Hepatic stellate cell (primary cell): ENCODE data around the gene HSD17B11.
A peak's percentile ranks its signal among the peaks of the same experiment; 100 is the strongest.
"Not testable (repeated sequence)": the region's sequence is repeated elsewhere in the genome, so short reads cannot be mapped to it uniquely, and the experiment has no call there.

Source experiments
- DNase-seq: peaks from one replicate; pipeline ENCODE4 v3.0.0; 2011; ENCODE audit warnings: low spot score

HSD17B11 gene, protein sequence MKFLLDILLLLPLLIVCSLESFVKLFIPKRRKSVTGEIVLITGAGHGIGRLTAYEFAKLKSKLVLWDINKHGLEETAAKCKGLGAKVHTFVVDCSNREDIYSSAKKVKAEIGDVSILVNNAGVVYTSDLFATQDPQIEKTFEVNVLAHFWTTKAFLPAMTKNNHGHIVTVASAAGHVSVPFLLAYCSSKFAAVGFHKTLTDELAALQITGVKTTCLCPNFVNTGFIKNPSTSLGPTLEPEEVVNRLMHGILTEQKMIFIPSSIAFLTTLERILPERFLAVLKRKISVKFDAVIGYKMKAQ

DNA sequence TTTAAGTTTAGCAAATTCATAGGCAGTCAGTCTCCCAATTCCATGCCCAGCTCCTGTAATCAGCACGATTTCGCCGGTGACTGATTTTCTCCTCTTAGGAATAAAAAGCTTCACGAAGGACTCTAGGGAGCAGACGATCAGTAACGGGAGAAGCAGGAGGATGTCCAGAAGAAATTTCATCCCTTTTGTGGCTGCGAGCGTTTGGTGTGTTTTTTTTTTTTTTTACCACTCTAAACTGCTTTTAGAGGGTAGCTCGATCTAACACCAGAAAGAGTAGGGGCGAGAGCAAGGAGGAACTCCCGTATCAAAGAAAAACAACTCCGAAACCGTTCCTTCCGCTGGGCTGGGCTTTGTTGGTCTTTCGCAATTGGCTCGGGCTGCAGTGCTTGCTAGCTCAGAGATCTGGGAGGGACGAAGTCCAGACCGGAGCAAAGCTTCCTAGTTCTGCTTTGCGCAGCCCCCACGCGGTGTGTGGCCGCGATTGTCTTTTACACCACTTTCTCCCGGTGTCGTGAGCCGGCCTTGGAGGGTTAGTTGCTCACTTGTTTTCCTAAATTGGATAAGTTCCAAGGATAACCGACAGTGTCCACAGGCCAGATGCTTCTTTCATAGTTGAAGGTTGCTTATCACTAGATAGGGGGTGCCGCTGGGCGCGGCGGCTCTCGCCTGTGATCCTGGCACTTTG is at the start of gene HSD17B11:
TSS of gene HSD17B11 (minus strand) at position 298 of the 685 bp plus-strand sequence. CDS start at position 180, 118 bp downstream.
- peak; percentile 94 for DNase-seq

DNA sequence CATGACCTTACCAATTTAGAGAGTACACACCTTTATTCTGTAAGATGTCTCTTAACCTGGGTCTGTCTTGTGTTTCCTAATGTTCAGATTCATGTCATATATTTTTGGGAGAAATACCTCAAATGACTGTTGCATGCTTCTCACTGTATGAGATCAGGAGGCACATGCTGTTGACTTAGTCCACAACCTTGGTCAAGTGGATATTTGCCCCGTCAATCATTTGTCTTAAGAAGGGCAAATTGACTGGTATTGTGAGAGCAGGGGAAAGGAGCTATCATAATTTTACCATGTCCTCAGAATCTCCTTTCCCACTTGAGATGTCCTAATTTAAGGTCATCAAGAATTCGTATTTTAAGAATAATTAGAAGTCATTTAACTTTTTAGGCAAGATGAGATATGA is 42.4 kb upstream of the HSD17B11 start:
- no peak for DNase-seq

DNA sequence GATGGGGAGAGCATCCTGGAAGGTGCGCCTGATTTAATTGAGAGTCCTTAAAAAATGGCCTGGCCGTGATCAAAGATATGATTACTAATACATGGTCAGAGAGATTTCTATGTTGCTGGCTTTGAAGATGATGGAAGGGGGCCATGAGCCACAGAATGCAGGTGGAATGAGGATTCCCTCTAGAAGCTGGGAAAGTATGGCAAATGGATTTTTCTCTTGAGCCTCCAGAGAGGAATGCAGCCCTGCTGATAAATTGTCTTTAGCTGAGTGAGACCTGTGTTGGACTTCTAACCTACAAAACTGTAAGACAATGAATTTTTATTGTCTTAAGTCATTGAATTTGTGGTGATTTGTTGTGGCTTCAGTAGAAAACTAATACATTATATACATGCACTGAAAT is 39.0 kb upstream of the HSD17B11 start:
- DNase-seq: no peak

DNA sequence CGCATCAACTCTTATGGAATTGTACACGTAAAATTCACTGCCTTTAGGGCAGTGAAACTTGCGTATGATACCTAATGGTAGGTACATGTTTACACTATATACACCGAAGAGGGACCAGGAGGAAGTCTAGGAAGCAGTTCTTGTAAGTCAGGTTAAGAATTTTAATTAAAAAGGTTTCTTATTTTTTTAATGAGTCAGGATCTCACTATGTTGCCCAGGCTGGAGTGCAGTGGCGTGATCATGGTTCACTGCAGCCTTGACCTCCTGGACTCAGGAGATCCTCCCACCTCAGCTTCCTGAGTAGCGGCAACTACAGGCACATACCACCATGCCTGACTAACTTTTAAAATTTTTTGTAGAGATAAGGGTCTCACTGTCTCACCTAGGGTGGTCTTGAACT is 38.0 kb upstream of the HSD17B11 start:
- no peak for DNase-seq

DNA sequence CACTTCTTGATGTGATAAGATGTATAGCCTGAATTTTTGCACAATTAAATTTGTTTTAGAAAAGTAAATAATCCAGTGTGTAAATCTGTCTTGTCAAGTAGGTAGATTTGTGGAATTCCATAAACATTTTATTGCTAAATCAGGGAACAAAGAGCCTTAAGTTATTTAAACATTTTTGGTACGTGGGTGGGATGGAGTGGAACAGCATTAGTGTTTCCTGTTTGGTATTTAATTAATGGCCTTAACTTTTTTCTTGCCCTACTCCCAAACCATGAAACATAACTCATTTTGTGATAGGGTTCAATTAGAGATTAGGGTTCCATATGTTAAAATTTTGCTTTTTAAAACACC is 36.5 kb upstream of the HSD17B11 start:
- no peak for DNase-seq

DNA sequence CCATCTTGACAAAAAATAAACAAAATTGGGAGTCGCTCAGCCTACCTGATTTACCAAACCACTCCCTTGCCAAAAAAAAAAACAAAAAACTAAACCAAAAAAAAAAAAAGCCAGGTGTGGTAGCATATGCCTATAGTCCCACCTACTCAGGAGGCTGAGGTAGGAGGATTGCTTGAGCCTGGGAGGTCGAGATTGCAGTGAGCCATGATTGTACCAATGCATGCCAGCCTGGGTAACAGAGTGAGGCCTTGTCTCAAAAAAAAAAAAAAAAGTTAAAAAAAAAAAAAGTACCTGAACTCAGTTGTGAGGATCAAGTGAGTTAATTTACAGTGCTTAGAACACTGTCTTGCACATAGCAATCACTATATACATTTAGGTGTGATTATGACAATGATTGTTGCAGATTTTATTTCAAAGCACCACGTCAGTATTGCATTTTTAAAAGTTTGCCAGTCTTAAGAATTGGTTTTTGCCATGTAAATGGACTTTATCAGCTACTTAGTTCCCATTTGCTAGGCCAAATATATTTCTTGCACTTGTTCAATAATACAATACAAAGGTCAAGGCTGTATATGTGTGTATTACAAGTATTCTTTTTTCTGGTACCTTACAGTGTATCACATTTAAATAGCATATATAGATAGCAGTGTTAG is 36.0 kb upstream of the HSD17B11 start:
- no peak for DNase-seq

DNA sequence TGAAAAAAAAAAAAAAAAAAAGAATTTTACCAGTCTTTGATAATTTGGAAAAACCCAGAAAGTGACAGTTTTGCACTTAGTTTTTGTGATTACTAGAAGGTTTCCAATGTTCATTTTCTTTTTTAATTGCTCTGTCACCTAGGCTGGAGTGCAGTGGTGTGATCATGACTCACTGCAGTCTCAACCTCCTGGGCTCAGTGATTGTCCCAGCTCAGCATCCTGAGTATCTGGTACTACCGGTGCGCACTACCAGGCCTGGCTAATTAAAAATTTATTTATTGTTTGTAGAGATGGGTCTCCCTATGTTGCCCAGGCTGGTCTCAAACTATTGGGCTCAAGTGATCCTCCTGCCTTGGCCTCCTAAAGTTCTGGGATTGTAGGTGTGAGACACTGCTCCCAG is 34.7 kb upstream of the HSD17B11 start:
- no peak for DNase-seq

DNA sequence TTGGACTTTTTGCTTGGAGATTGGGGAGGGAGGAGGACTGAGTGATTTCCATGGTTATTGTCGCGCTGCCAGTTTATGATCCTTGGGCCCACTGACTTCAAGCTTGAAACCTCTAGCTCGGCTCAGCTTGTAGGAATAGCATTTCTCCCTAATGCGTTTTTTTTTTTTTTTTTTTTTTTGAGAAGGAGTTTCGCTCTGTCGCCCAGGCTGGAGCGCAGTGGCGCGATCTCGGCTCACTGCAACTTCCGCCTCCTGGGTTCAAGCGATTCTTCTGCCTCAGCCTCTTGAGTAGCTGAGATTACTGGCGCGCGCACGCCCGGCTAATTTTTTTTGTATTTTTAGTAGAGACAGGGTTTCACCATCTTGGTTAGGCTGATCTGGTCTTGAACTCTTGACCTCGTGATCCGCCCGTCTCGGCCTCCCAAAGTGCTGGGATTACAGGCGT is 33.1 kb upstream of the HSD17B11 start:
- DNase-seq: not testable (repeated sequence)

DNA sequence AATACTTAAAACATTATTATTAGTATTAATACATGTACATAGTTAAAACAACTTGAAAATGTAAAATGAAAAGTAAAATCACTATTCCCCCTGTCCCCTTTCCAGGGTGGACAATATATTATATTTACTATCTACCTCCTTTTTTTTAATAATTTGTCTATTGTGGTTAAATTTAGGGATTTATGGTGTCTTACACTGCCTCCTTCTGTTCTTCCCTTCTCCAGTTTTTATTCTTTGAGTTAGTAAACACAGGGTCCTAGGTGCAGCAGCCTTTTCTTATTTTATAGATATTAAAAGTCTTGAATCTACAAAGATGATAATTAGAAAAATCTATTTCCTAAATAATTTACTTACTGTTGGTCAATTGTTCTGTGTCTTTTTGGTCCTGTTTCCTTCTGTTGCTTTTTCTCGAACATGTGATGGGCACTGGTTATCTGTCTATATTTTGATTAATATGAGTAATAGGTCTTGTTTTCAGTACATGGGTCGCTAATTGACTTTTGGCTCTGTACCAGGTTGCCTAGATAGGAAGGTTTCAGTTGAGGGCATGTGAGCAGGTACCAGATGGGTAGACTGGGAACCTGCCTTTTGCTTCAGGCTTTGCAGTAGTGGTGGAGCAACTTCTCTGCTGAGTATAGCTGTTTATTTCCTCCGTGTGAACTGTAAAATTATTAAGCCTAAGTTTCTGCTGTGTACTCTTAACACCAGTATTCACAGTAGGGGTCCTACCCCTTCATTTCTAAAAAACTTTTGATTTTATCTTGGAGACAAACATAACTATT is 32.5 kb upstream of the HSD17B11 start:
- no peak for DNase-seq

DNA sequence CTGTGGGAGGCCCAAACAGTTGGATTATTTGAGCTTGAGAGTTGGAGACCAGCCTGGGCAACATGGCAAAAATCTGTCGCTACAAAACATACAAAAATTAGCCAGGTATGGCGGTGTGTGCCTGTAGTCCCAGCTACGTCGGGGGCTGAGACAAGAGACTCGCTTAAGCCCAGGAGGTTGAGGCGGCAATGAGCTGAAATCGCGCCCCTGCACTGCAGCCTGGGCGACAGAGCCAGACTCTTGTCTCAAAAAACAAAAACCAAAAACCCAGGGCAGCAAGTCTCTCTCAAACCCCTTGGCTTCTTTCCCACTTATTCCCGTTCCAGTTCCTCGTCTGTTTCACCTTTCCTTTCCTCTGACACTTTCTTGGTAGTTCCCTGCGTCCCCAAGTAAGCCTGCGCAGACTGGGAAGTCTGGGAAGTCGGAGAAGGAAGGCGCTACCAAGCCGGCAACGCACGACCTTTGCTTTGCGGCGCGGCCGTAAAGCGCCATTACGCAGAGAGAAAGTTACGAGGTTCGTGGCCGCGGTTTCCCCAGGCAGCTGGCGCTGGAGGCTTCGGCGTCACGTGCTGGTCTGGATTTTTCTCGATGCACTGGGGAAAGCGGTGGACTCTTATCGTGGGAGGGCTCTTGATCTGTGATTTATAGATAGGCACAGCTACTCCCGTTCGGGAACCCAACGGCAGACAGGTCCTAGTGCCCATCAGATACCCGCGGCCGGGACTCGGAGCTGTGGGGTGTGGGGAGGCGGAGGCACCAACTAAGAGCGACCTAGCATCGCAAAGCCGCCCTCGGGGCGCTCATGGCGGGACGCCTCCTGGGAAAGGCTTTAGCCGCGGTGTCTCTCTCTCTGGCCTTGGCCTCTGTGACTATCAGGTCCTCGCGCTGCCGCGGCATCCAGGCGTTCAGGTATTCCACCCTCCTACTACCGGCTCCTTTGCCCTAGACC is 31.4 kb upstream of the HSD17B11 start, which contains the start of gene NUDT9:
TSS of gene NUDT9 (plus strand) at position 470 of the 949 bp plus-strand sequence. CDS start at position 803, 333 bp downstream.
- peak; percentile 84 for DNase-seq

DNA sequence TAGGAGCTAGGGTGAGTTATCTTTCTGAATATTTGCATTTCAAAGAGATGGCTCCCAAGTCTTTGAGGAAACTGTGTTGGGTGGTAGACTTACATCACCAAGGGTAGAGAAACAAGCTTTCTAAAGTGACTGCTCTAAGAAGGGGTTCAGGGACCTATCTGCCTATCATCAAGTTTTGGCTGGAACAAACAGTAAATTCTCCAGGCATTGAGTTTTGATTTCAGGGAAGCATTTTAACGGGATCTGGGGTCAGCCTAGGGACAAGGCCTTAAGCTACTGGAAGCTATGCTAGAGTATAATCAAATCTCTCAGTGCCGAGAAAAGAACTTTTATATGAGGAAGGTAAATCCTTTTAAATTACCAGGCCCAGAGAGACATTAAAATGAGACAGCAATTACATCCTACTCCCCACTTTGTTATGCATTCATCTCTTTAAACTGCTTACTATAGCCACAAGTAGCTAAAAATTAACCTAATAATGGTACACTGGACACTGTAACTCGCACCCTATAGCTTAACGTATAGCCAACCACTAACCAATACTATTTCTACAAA is 29.4 kb upstream of the HSD17B11 start:
- no peak for DNase-seq

DNA sequence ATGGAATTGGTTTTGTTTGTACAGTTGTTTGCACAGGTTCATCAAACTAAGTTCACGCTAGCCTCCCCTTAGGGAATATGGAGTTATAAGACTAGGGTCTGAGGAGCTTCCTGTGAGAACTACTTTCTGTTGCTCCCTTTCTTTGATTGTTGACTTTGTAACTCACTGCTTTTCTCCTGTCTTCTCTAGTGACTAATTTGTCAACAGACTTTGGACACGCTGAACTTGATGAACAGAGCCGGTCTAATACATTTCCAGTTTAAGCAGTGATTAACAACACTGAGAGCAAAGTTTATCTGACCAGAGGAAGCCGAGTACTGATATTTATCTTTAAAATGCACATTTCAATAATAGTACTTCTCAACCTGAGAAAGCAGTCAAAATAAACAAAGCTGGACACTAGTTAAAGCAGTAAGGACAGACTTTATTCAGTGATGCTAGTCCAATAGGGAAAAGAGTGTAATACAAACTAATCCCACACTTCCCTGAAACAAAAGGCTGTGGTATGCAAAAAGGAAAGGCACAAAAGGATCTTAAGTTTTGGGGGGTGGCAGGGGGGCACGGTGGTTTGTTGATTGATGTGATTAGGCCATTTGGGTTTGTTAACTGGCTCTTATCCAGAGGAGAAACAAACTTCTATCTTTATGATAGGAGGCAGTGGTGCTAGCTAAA is 28.7 kb upstream of the HSD17B11 start:
- DNase-seq: no peak

DNA sequence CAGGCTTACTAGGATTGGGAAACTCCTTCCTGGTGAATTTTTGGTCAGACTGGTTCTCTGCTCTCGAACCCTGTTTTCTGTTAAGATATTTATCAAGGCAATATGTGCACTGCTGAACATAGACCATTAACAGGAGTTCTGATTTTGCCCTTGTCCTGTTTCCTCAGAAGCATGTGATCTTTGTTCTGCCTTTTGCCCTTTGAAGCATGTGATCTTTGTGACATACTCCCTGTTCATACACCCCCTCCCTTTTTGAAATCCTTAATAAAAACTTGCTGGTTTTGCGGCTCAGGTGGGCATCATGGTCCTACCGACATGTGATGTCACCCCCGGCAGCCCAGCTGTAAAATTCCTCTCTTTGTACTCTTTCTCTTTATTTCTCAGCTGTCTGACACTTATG is 27.4 kb upstream of the HSD17B11 start:
- DNase-seq: not testable (repeated sequence)

DNA sequence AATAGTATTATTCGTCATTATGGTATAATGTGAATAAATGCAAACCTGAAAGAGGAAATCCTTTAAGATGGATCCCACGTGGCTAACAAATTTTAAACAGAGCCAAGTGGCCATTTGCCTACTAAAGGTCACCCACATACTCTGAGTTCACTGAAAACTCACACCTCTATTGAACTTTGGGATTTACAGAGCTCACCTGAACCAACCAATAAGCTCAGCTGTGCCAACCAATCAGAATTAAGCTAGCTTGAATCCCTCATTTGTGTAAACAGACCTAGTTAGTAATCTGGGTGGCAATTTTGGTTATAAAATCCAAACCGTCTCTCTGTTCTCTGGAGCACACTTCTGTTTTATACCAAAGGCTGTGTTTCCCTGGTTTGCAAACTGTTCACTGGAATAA is 26.0 kb upstream of the HSD17B11 start:
- DNase-seq: no peak

DNA sequence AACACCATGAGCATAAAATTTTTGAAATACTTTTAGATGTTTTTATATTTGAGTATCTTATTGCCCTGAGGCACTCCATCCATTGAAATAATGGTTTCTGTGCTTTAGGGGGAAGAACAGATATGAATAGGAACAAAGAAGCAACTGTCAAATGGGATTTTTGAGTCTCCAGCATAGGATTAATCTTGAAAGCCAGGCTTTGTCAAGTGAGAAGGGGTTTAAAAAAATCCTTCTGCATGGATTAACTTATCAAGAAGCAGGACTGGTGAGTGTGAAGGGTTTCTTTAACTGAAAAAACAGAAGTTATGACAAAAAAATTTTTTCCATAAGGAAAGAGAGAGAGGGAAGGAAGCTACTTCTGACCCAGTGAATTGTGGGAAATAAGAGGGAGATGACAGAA is 23.8 kb upstream of the HSD17B11 start:
- no peak for DNase-seq

DNA sequence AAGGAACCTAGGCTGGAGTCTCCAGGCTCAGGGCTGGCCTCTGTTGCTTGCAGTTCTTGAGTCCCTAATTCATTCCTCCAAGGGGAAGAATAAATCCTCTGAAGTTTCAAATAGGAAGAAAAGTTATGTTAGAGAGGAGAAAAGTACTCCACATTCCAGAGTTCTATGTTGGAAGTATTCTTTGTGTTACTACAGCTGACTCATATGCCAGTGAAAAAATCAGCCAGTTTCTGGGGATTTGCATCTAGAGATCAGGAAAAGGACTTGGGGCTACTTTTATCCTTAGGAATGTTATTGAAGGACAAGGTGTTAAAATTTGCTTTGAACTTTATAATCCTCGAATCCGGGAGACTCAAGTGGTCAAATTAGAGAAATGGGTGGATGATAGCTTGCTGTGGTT is 19.7 kb upstream of the HSD17B11 start:
- no peak for DNase-seq

DNA sequence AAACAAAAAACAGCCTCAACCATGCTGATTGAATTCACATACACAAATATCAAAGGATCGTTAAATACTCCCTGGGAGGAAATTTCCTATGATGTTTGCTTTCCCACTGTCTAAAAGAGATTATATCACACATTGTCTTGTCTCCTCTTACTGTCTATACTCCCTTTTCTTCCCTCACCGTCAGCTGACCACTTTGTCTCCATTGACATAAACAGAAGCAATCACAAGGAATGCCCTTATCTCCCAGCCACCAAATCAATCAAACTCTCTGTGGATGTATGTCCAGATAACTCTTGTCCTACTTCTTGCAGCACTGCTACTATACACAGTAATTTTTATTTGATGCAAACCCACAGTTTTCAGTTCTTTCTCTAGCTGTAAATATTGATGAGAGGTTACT is 19.2 kb upstream of the HSD17B11 start:
- no peak for DNase-seq

DNA sequence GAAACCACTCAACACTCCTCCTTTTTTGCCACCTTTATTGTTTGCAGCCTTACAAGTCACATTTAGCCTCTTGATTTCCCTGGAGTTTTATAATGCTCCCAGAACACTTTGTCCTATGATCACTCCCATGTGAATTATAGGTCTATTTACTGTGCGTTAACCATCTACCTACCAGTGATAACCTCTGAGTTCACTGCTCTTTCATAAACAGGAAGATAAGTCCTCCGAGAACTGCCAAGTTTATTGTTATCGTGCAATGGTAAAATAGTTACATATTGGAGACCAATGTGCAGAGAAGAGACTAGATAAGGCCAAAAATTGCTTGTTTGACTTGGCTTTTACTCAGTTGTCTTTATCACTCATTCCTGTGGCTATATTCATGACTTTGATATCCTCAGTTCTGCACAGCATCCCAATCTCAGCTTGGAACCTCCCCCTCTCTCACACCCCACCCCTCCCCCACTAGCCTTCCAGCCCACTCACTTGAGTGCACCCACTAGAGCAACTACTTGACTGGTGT is 18.5 kb upstream of the HSD17B11 start:
- no peak for DNase-seq

DNA sequence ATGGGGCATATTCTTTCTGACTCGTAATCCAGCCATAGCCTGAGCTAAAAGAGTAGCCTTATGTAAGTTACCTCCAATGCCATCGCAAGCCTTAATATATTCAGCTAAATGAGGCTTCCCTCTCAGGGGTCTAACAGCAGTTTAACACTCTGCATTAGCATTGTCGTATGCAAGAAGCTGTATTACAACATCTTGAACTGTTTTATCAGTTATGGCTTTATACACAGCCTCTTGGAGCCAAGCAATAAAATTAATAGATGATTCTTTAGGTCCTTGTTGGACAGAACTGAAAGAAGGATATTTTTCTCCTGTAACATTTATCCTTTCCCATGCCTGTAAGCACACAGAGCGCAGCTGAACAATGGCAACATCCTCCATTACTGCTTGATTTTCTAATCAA is 15.9 kb upstream of the HSD17B11 start:
- DNase-seq: not testable (repeated sequence)

DNA sequence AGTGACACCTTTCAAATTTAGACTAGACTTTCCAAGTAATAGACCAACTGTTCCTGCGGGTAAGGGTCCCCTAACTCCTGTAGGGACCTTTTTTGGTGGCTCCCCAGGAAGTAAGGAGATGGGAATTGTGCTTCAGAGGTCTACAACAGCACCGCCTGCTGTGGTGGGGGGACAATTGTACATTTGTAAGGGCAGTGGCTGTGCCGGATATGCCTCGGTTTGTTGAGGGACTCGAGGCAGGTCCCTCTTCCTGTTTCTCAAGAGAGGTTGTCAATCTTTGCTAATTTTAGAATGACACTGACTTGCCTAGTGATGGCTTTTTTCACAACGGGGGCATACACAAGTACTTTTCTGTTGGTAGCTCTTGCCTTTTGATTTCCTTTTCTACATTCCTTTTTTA is 15.5 kb upstream of the HSD17B11 start:
- DNase-seq: no peak
